Liver (tissue), 9 donors: ENCODE results near the gene CCDC7. TPM values are rescaled to one million over a fixed set of nuclear protein-coding genes. Genes with fewer than 3 reads are reported as not detected.
"Not testable (repeated sequence)": the region's sequence is repeated elsewhere in the genome, so short reads cannot be mapped to it uniquely, and the experiment has no call there.

Experiments
- DNase-seq: peaks from one replicate; pipeline ENCODE4 v3.0.0-alpha.2; 2017; ENCODE audit warnings: low spot score
- H3K27ac ChIP-seq, 2 donors: one replicate each; pipeline ENCODE4 v1.7.0; 2013; ENCODE audit warnings: inconsistent platforms in 2 of 2, low read length in 2 of 2, control low read depth in 1 of 2, low read depth in 1 of 2, mild to moderate bottlenecking in 1 of 2
- H3K27me3 ChIP-seq, 4 donors: one replicate each; pipeline versions ENCODE4 v1.6.1 to v1.7.0; 2013; ENCODE audit warnings: low read length in 3 of 4, inconsistent platforms in 1 of 4, mild to moderate bottlenecking in 1 of 4, moderate library complexity in 1 of 4; ENCODE audit not compliant: control insufficient read depth in 4 of 4, insufficient read depth in 4 of 4
- H3K36me3 ChIP-seq, 4 donors: one replicate each; pipeline versions ENCODE4 v1.6.1 to v1.7.0; 2013; ENCODE audit warnings: low read length in 3 of 4, mild to moderate bottlenecking in 3 of 4, low read depth in 1 of 4, moderate library complexity in 1 of 4; ENCODE audit not compliant: control insufficient read depth in 4 of 4, insufficient read depth in 3 of 4
- H3K4me1 ChIP-seq, 4 donors: one replicate each; pipeline versions ENCODE4 v1.6.1 to v1.7.0; 2013; ENCODE audit warnings: low read length in 3 of 4, mild to moderate bottlenecking in 3 of 4, moderate library complexity in 1 of 4; ENCODE audit not compliant: control insufficient read depth in 4 of 4, insufficient read depth in 4 of 4
- H3K4me3 ChIP-seq, 3 donors: one replicate each; pipeline versions ENCODE4 v1.6.1 to v1.7.0; 2013; ENCODE audit warnings: low read length in 3 of 3, control low read depth in 1 of 3, low read depth in 1 of 3, mild to moderate bottlenecking in 1 of 3
- H3K9ac ChIP-seq, 2 donors: one replicate each; pipeline ENCODE4 v1.7.0; 2013; ENCODE audit warnings: low read length in 2 of 2, mild to moderate bottlenecking in 2 of 2, moderate library complexity in 2 of 2, control low read depth in 1 of 2, low read depth in 1 of 2
- H3K9me3 ChIP-seq, 4 donors: one replicate each; pipeline versions ENCODE4 v1.6.1 to v1.7.0; 2013; ENCODE audit warnings: low read length in 3 of 4; ENCODE audit not compliant: control insufficient read depth in 4 of 4
- EGR1 ChIP-seq, 2 donors: IDR thresholded peaks; 2 replicates each; pipeline ENCODE4 v1.6.1; 2016 to 2018; ENCODE audit warnings: antibody characterized with exemption in 2 of 2, low read depth in 2 of 2
- HNF4A ChIP-seq, 2 donors: conservative IDR thresholded peaks; 2 replicates each; pipeline ENCODE4 v1.6.1; 2016; ENCODE audit warnings: antibody characterized with exemption in 2 of 2, mild to moderate bottlenecking in 2 of 2
- HNF4G ChIP-seq: IDR thresholded peaks from 2 replicates; pipeline ENCODE4 v1.6.1; 2016; ENCODE audit warnings: antibody characterized with exemption
- NR2F2 ChIP-seq: IDR thresholded peaks from 2 replicates; pipeline ENCODE4 v1.6.1; 2016; ENCODE audit warnings: antibody characterized with exemption
- RAD21 ChIP-seq, 2 donors: IDR thresholded peaks; 2 replicates each; pipeline ENCODE4 v1.6.1; 2016; ENCODE audit warnings: antibody characterized with exemption in 2 of 2, mild to moderate bottlenecking in 2 of 2
- SP1 ChIP-seq: IDR thresholded peaks from 2 replicates; pipeline ENCODE4 v1.6.1; 2018; ENCODE audit warnings: antibody characterized with exemption, mild to moderate bottlenecking
- TAF1 ChIP-seq: conservative IDR thresholded peaks from 2 replicates; pipeline ENCODE4 v1.6.1; 2016; ENCODE audit warnings: antibody characterized with exemption, mild to moderate bottlenecking
- YY1 ChIP-seq: IDR thresholded peaks from 2 replicates; pipeline ENCODE4 v1.6.1; 2016; ENCODE audit warnings: antibody characterized with exemption, mild to moderate bottlenecking
- WGBS: extraction: QIAGEN DNeasy Blood & Tissue Kit; methylation state at CpG from one replicate; pipeline ENCODE4 v1.1.7; 2013; 5-methylcytosine and 5-hydroxymethylcytosine counted together
- polyA plus RNA-seq, 2 donors: library from polyadenylated mRNA; stranded (reverse) in 1 of 2; unstranded in 1 of 2; fragments of 200-250 nt in 1 of 2; fragments of >200 nt in 1 of 2; fragmentation: Nextera tagmentation in 1 of 2; extraction: Ambion mirVana in 1 of 2; gene quantifications; one replicate each; pipeline versions ENCODE4 v1.2.1 to v1.2.3, GENCODE V29; 2013 to 2015
- total RNA-seq, 2 donors: library from RNA; depleted of rRNA; stranded (reverse); fragments of >200 nt; gene quantifications; one replicate each; pipeline ENCODE4 v1.2.3, GENCODE V29; 2014
- TF ChIP-seq, protein P1 (sequence below): fragments of 150-350 bp; IDR thresholded peaks from 2 replicates; pipeline ENCODE4 v1.5.1; 2017; ENCODE audit warnings: improper control_type of control experiment, low read depth, low read length; ENCODE audit not compliant: missing input control
- donor health status: healthy.
- donor health status: healthy.
- donor health status: healthy.
- donor health status: healthy.
- donor health status: healthy.

The CCDC7 gene
- total and polyA plus RNA-seq, 4 donors = 0.47 to 5.9 (median 3.2) TPM

DNA sequence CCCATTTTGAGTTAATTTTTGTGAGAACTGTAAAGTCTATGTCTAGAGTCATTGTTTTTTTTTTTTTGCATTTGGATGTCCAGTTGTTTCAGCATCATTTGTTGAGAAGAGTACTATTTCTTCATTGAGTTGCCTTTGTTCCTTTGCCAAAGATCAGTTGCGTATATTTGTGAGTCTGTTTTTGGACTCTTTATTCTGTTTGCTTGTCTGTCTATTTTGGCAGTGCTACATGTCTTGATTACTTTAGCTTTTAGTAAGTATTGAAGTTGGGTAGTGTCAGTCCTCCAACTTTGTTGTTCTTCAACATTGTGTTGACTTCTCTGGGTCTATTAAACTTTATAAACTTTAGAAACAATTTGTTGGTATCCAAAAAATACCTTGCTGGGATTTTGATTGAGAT, 31.6 kb downstream of the CCDC7 start:
- no peak overlapping the region for H3K27ac ChIP-seq
- H3K27me3 ChIP-seq = no peaks in the 10 kb centered on the region
- WGBS = 42% methylated on average over 1 of the region's 1 CpG
- H3K36me3 ChIP-seq = peaks cover 3 to 22% (median 10%) of the 10 kb centered on the region in 4 donors
- DNase-seq = no peak
- H3K4me1 ChIP-seq = no peaks in the 10 kb centered on the region
- peaks cover 0 to 6% (median 3%) of the 10 kb centered on the region in 4 donors for H3K9me3 ChIP-seq
- H3K4me3 ChIP-seq = no peak overlapping the region
- TF ChIP-seq HNF4A (conservative IDR thresholded peaks at IDR 0.05) = peak in 1 of 2 donors; percentile 22
- TF ChIP-seq, protein P1, sequence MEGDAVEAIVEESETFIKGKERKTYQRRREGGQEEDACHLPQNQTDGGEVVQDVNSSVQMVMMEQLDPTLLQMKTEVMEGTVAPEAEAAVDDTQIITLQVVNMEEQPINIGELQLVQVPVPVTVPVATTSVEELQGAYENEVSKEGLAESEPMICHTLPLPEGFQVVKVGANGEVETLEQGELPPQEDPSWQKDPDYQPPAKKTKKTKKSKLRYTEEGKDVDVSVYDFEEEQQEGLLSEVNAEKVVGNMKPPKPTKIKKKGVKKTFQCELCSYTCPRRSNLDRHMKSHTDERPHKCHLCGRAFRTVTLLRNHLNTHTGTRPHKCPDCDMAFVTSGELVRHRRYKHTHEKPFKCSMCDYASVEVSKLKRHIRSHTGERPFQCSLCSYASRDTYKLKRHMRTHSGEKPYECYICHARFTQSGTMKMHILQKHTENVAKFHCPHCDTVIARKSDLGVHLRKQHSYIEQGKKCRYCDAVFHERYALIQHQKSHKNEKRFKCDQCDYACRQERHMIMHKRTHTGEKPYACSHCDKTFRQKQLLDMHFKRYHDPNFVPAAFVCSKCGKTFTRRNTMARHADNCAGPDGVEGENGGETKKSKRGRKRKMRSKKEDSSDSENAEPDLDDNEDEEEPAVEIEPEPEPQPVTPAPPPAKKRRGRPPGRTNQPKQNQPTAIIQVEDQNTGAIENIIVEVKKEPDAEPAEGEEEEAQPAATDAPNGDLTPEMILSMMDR = no peak
- TF ChIP-seq TAF1 = no peak
- no peak overlapping the region for H3K9ac ChIP-seq

- TF ChIP-seq HNF4G = no peak
- no peak for TF ChIP-seq HNF4A (conservative IDR thresholded peaks at IDR 0.05)
- TF ChIP-seq YY1 = no peak
- no peak for TF ChIP-seq RAD21 (IDR thresholded peaks at IDR 0.05)
- TF ChIP-seq SP1 = no peak
- TF ChIP-seq TAF1 = no peak
- no peak for TF ChIP-seq NR2F2
- no peak for TF ChIP-seq EGR1 (IDR thresholded peaks at IDR 0.05; ENCODE audit: low read depth in 2 of 2)
- Histone ChIP-seq H3K9me3 (peaks cover 0 to 6% (median 3%) of the 10 kb centered on the region in 4 donors), H3K36me3 (peaks cover 3 to 16% (median 6%) of the 10 kb centered on the region in 4 donors), H3K27ac (no peak overlapping the region), H3K4me1 (no peaks in the 10 kb centered on the region), H3K4me3 (no peak overlapping the region), H3K9ac (no peak overlapping the region), H3K27me3 (no peaks in the 10 kb centered on the region)
- no peak for DNase-seq
Measured at GRCh38 chr10:32481606-32482005, 35.7 kb downstream of the CCDC7 start.

DNA sequence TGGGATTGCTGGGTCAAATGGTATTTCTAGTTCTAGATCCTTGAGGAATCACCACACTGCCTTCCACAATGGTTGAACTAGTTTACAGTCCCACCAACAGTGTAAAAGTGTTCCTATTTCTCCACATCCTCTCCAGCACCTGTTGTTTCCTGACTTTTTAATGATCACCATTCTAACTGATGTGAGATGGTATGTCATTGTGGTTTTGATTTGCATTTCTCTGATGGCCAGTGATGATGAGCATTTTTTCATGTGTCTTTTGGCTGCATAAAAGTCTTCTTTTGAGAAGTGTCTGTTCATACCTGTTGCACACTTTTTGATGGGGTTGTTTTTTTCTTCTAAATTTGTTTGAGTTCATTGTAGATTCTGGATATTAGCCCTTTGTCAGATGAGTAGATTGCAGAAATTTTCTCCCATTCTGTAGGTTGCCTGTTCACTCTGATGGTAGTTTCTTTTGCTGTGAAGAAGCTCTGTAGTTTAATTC, 37.1 kb downstream of the CCDC7 start:
- H3K9me3 ChIP-seq, H3K4me1 ChIP-seq, H3K4me3 ChIP-seq, H3K27ac ChIP-seq, H3K27me3 ChIP-seq, H3K9ac ChIP-seq, DNase-seq: not testable (repeated sequence)
- peaks cover 0 to 16% (median 6%) of the 10 kb centered on the region in 4 donors for H3K36me3 ChIP-seq

DNA sequence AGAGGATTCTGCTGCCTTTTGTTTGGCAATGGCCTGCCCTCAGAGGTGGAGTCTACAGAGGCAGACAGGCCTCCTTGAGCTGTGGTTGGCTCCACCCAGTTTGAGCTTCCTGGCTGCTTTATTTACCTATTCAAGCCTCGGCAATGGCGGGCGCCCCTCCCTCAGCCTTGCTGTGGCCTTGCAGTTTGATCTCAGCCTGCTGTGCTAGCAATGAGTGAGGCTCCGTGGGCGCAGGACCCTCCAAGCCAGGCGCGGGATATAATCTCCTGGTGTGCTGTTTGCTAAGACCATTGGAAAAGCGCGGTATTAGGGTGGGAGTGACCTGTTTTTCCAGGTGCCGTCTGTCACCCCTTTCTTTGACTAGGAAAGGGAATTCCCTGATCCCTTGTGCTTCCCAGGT, 42.1 kb downstream of the CCDC7 start:
- not testable (repeated sequence) for H3K9me3 ChIP-seq, H3K9ac ChIP-seq, H3K4me1 ChIP-seq, H3K27ac ChIP-seq, H3K4me3 ChIP-seq, H3K27me3 ChIP-seq, DNase-seq
- 87% methylated on average over 10 of the region's 10 CpGs for WGBS
- H3K36me3 ChIP-seq = peaks cover 0 to 12% (median 2%) of the 10 kb centered on the region in 4 donors
